ENCODE data around the gene C19orf44. TPM values are rescaled to one million over a fixed set of nuclear protein-coding genes. Genes with fewer than 3 reads are reported as not detected.

The C19orf44 gene
- total RNA-seq, 2 donors from 2014 or later: 4.0 to 4.2 TPM

- ATAC-seq (replicated peaks): no peak
Observed at GRCh38 chr19:16518483-16519229, 22.5 kb downstream of the C19orf44 start.

GRCh38 chr19:16519230-16519687 is 23.1 kb downstream of the C19orf44 start:
- H3K27ac Mint-ChIP-seq: no peak overlapping the region
- no peak overlapping the region for H3K4me3 Mint-ChIP-seq
- no peaks in the 10 kb centered on the region for H3K9me3 Mint-ChIP-seq
- no peak for ATAC-seq (replicated peaks)
- H3K27me3 Mint-ChIP-seq: no peaks in the 10 kb centered on the region
- no peaks in the 10 kb centered on the region for H3K4me1 Mint-ChIP-seq
- H3K36me3 Mint-ChIP-seq (ENCODE audit: low read depth): peaks cover 72% of the 10 kb centered on the region

More at GRCh38 chr19:16518483-16519229, 22.5 kb downstream of the C19orf44 start:
- peaks cover 66% of the 10 kb centered on the region for H3K36me3 Mint-ChIP-seq (ENCODE audit: low read depth)
- H3K27ac Mint-ChIP-seq: no peak overlapping the region
- no peaks in the 10 kb centered on the region for H3K27me3 Mint-ChIP-seq
- H3K4me3 Mint-ChIP-seq: no peak overlapping the region
- no peaks in the 10 kb centered on the region for H3K4me1 Mint-ChIP-seq
- H3K9me3 Mint-ChIP-seq: no peaks in the 10 kb centered on the region

GRCh38 chr19:16520074-16520973 is 24.1 kb downstream of the C19orf44 start:
- no peaks in the 10 kb centered on the region for H3K4me1 Mint-ChIP-seq
- H3K4me3 Mint-ChIP-seq: no peak overlapping the region
- H3K36me3 Mint-ChIP-seq (ENCODE audit: low read depth): peaks cover 80% of the 10 kb centered on the region
- H3K9me3 Mint-ChIP-seq: no peaks in the 10 kb centered on the region
- ATAC-seq (replicated peaks): no peak
- no peaks in the 10 kb centered on the region for H3K27me3 Mint-ChIP-seq
- H3K27ac Mint-ChIP-seq: no peak overlapping the region

- Mint-ChIP-seq H3K36me3 (ENCODE audit: low read depth) (peaks cover 84% of the 10 kb centered on the region), H3K4me3 (no peak overlapping the region), H3K4me1 (no peaks in the 10 kb centered on the region), H3K9me3 (no peaks in the 10 kb centered on the region), H3K27ac (no peak overlapping the region), H3K27me3 (no peaks in the 10 kb centered on the region)
- ATAC-seq (replicated peaks): no peak
Observed at GRCh38 chr19:16520986-16521624, 24.9 kb downstream of the C19orf44 start.

GRCh38 chr19:16521715-16522289 is 25.6 kb downstream of the C19orf44 start:
- Mint-ChIP-seq H3K9me3 (no peaks in the 10 kb centered on the region), H3K4me1 (no peaks in the 10 kb centered on the region), H3K27ac (no peak overlapping the region), H3K4me3 (no peak overlapping the region), H3K27me3 (no peaks in the 10 kb centered on the region), H3K36me3 (ENCODE audit: low read depth) (peaks cover 91% of the 10 kb centered on the region)
- no peak for ATAC-seq (replicated peaks)

- Mint-ChIP-seq H3K27ac (no peak overlapping the region), H3K4me3 (no peak overlapping the region), H3K36me3 (ENCODE audit: low read depth) (peaks cover 91% of the 10 kb centered on the region), H3K4me1 (no peaks in the 10 kb centered on the region), H3K27me3 (no peaks in the 10 kb centered on the region), H3K9me3 (no peaks in the 10 kb centered on the region)
- no peak for ATAC-seq (replicated peaks)
Observed at GRCh38 chr19:16522559-16523377, 26.6 kb downstream of the C19orf44 start.

GRCh38 chr19:16524991-16525734 is 29.0 kb downstream of the C19orf44 start:
- H3K27me3 Mint-ChIP-seq: no peaks in the 10 kb centered on the region
- no peak overlapping the region for H3K27ac Mint-ChIP-seq
- H3K9me3 Mint-ChIP-seq: no peaks in the 10 kb centered on the region
- H3K4me1 Mint-ChIP-seq: no peaks in the 10 kb centered on the region
- H3K36me3 Mint-ChIP-seq (ENCODE audit: low read depth): peaks cover 90% of the 10 kb centered on the region
- no peak for ATAC-seq (replicated peaks)
- H3K4me3 Mint-ChIP-seq: no peak overlapping the region

- no peaks in the 10 kb centered on the region for H3K27me3 Mint-ChIP-seq
- peaks cover 90% of the 10 kb centered on the region for H3K36me3 Mint-ChIP-seq (ENCODE audit: low read depth)
- ATAC-seq (replicated peaks): no peak
- H3K4me3 Mint-ChIP-seq: no peak overlapping the region
- H3K9me3 Mint-ChIP-seq: no peaks in the 10 kb centered on the region
- H3K27ac Mint-ChIP-seq: no peak overlapping the region
- no peaks in the 10 kb centered on the region for H3K4me1 Mint-ChIP-seq
Observed at GRCh38 chr19:16525751-16526481, 29.7 kb downstream of the C19orf44 start.

GRCh38 chr19:16527334-16527935 is 31.2 kb downstream of the C19orf44 start:
- Mint-ChIP-seq H3K9me3 (no peaks in the 10 kb centered on the region), H3K27me3 (no peaks in the 10 kb centered on the region), H3K36me3 (ENCODE audit: low read depth) (peaks cover 93% of the 10 kb centered on the region), H3K27ac (peak overlapping the region; percentile 33), H3K4me3 (no peak overlapping the region), H3K4me1 (no peaks in the 10 kb centered on the region)
- ATAC-seq (replicated peaks): no peak

- Mint-ChIP-seq H3K36me3 (ENCODE audit: low read depth) (peaks cover 93% of the 10 kb centered on the region), H3K27ac (peak overlapping the region; percentile 33), H3K27me3 (no peaks in the 10 kb centered on the region), H3K4me3 (no peak overlapping the region), H3K4me1 (no peaks in the 10 kb centered on the region), H3K9me3 (no peaks in the 10 kb centered on the region)
- ATAC-seq (replicated peaks): peak; percentile 90
Observed at GRCh38 chr19:16527971-16528521, 31.9 kb downstream of the C19orf44 start.

GRCh38 chr19:16529466-16530144 is 33.4 kb downstream of the C19orf44 start:
- Mint-ChIP-seq H3K4me3 (no peak overlapping the region), H3K4me1 (no peaks in the 10 kb centered on the region), H3K27me3 (no peaks in the 10 kb centered on the region), H3K9me3 (no peaks in the 10 kb centered on the region), H3K36me3 (ENCODE audit: low read depth) (peaks cover 95% of the 10 kb centered on the region), H3K27ac (no peak overlapping the region)
- ATAC-seq (replicated peaks): no peak

Data from activated T-helper 17 cell treated with anti-CD3 and anti-CD28 coated beads, Interleukin-2, amount 50 U/mL, for 72 hours (primary cell).